Activated T-cell treated with anti-CD3 and anti-CD28 coated beads for 24 hours (primary cell): ENCODE measurements around the gene NXPE3.
A peak's percentile ranks its signal among the peaks of the same experiment; 100 is the strongest.
"Not testable (repeated sequence)": the region's sequence is repeated elsewhere in the genome, so short reads cannot be mapped to it uniquely, and the experiment has no call there.

Experiments
- DNase-seq: peaks from one replicate; pipeline ENCODE4 v3.0.0-alpha.2; 2020; ENCODE audit warnings: low read depth

NXPE3 gene

GRCh38 chr3:101779047-101779821 is at the start of gene NXPE3:
TSS of gene NXPE3 (plus strand) at chr3:101779211. CDS start at chr3:101785597, 6,386 bp downstream.
- peak; percentile 92 for DNase-seq

GRCh38 chr3:101729586-101729985 is 49.4 kb upstream of the NXPE3 start:
- DNase-seq: no peak

- DNase-seq: no peak
These were observed 48.2 kb upstream of the NXPE3 start for GRCh38 chr3:101730839-101731238.

- DNase-seq: no peak
These were observed 46.8 kb upstream of the NXPE3 start for GRCh38 chr3:101732240-101732641.

GRCh38 chr3:101735833-101736232 is 43.2 kb upstream of the NXPE3 start:
- DNase-seq: no peak

GRCh38 chr3:101741914-101742313 is 37.1 kb upstream of the NXPE3 start:
- not testable (repeated sequence) for DNase-seq

GRCh38 chr3:101744811-101745210 is 34.2 kb upstream of the NXPE3 start:
- DNase-seq: no peak

GRCh38 chr3:101745934-101746333 is 33.1 kb upstream of the NXPE3 start:
- not testable (repeated sequence) for DNase-seq

GRCh38 chr3:101753386-101754113 is 25.5 kb upstream of the NXPE3 start:
- not testable (repeated sequence) for DNase-seq

GRCh38 chr3:101758224-101758623 is 20.8 kb upstream of the NXPE3 start:
- DNase-seq: no peak

- DNase-seq: no peak
These were observed 16.9 kb upstream of the NXPE3 start for GRCh38 chr3:101762041-101762646.

GRCh38 chr3:101777745-101778281 is 1.2 kb upstream of the NXPE3 start:
- not testable (repeated sequence) for DNase-seq

GRCh38 chr3:101778385-101779046 is 495 bp upstream of the NXPE3 start:
- no peak for DNase-seq

GRCh38 chr3:101779822-101780381 is 891 bp downstream of the NXPE3 start:
- no peak for DNase-seq

GRCh38 chr3:101780661-101781060 is 1.6 kb downstream of the NXPE3 start:
- DNase-seq: no peak

- DNase-seq: no peak
These were observed 2.2 kb downstream of the NXPE3 start for GRCh38 chr3:101781166-101781565.

- DNase-seq: no peak
These were observed 6.0 kb downstream of the NXPE3 start for GRCh38 chr3:101784855-101785613.

GRCh38 chr3:101791778-101792177 is 12.8 kb downstream of the NXPE3 start:
- no peak for DNase-seq

- no peak for DNase-seq
These were observed 17.2 kb downstream of the NXPE3 start for GRCh38 chr3:101796077-101796680.

GRCh38 chr3:101801174-101801573 is 22.2 kb downstream of the NXPE3 start:
- DNase-seq: no peak

GRCh38 chr3:101802179-101802578 is 23.2 kb downstream of the NXPE3 start:
- DNase-seq: no peak
